Measurements from ENCODE around the gene TASOR.

TASOR gene

GRCh38 chr3:56689303-56689702 is 6.2 kb upstream of the TASOR start:
- no peak for DNase-seq (ENCODE audit: extremely low read depth in 1 of 2, low read depth in 1 of 2)

DNA sequence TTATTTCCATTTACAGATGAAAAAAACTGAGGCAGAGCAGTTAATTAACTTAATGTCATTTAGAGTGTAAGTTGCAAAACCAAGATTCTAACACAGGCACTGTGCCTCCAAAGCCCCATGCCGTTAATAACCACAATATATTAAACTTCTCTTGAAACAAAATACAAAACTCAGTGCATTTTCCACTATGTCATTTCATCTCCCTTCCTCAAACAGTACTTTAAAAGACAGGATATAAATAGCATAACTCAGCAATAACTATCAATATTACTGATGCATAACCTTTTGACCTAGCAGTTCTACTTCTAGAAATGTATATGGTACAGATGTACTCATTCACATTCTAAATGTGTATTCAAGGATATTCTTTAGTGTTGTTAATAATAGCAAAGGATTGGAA is 5.1 kb upstream of the TASOR start:
- no peak for DNase-seq (ENCODE audit: extremely low read depth in 1 of 2, low read depth in 1 of 2)

DNA sequence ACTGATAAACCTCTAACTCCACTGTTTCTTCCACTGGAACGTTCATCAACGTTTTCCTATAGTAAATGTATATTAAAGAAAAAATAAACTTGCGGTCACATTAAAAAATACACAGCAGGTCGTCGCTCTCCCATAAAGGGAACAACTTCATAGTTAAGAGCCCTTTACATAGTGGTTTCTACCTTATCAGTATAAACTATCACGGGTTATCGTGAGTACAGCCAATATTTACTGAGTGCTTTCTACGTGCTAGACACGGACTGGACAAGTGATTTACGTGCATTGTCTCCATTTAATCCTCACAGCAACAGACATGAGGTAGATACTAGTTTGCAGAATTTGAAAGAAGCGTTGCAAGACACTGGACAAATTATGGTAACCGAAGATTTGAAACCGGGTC is 964 bp upstream of the TASOR start:
- no peak for DNase-seq (ENCODE audit: extremely low read depth in 1 of 2, low read depth in 1 of 2)

GRCh38 chr3:56682462-56683121 is 473 bp downstream of the TASOR start:
- peak; percentile 42 to 64 for DNase-seq (ENCODE audit: extremely low read depth in 1 of 2, low read depth in 1 of 2)

- DNase-seq (ENCODE audit: extremely low read depth in 1 of 2, low read depth in 1 of 2) = no peak
These were observed 1.0 kb downstream of the TASOR start for GRCh38 chr3:56681984-56682461.

GRCh38 chr3:56680054-56680580 is 2.9 kb downstream of the TASOR start:
- DNase-seq (ENCODE audit: extremely low read depth in 1 of 2, low read depth in 1 of 2) = no peak

- DNase-seq (ENCODE audit: extremely low read depth in 1 of 2, low read depth in 1 of 2) = no peak
These were observed 5.8 kb downstream of the TASOR start for GRCh38 chr3:56677286-56677685.

- DNase-seq (ENCODE audit: extremely low read depth in 1 of 2, low read depth in 1 of 2) = no peak
These were observed 9.1 kb downstream of the TASOR start for GRCh38 chr3:56673781-56674457.

DNA sequence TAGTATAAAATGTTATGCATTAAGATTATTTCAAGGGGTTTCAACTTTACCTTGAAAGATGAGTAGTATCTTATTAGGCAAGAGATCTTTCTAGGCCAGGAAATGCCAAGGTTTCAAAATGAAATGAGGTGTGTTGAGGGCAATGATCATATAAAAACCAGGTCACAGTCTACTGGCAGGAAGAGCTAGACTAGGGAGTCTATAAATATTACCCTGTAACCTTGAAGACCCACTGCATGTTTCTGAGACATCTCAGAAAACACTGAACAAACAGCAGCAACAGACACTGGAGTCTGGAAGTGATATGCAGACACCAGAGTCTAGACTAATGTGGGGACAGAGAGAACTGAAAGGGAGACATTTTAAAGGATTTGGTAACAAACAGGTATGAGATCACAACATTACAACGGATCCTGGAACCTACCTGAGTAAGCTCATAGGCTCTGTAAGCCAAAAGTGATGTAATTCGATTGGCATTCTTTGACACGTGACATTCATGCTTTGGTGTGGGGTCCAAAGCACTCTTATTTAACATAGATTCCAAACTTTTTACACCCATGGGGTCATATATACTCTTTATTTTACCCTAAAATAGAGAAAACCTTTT is 15.0 kb downstream of the TASOR start:
- no peak for DNase-seq (ENCODE audit: extremely low read depth in 1 of 2, low read depth in 1 of 2)

- no peak for DNase-seq (ENCODE audit: extremely low read depth in 1 of 2, low read depth in 1 of 2)
These were observed 18.2 kb downstream of the TASOR start for GRCh38 chr3:56664823-56665222.

DNA sequence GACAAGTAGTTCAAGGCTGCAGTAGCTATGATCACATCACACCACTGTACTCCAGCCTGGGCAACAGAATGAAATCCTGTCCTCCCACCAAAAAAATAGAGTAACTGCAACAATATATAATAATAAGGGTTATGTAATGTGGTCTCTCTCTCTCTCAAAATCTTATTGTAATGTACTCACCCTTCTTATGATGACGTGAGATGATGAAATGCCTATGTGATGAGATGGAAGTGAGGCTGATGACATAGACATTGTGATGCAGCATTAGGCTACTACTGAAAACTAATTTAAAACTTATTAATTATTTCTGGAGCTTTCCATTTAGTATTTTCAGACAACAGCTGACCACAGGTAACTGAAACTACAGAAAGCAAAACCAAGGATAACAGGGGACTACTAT is 27.4 kb downstream of the TASOR start:
- DNase-seq (ENCODE audit: extremely low read depth in 1 of 2, low read depth in 1 of 2) = no peak

GRCh38 chr3:56654460-56654859 is 28.6 kb downstream of the TASOR start:
- no peak for DNase-seq (ENCODE audit: extremely low read depth in 1 of 2, low read depth in 1 of 2)

DNA sequence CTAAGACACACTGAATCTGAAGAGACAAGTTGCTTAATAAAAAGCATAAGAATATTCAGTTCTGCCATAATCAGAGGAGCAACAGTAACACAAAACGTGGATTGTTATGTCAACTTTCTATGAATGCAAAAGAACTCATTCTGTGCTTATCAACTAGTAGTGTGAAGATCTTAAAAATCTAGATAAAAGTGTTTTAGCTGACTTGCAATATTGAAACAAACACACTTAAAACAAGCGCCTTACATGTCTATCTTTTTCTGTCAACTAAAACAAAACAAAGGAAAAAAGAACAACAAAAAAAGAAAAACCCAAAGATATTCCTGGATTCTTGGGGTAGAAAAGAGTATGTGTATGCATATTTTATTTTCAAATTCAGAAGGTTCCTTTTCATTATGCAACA is 37.7 kb downstream of the TASOR start:
- DNase-seq (ENCODE audit: extremely low read depth in 1 of 2, low read depth in 1 of 2) = no peak

DNA sequence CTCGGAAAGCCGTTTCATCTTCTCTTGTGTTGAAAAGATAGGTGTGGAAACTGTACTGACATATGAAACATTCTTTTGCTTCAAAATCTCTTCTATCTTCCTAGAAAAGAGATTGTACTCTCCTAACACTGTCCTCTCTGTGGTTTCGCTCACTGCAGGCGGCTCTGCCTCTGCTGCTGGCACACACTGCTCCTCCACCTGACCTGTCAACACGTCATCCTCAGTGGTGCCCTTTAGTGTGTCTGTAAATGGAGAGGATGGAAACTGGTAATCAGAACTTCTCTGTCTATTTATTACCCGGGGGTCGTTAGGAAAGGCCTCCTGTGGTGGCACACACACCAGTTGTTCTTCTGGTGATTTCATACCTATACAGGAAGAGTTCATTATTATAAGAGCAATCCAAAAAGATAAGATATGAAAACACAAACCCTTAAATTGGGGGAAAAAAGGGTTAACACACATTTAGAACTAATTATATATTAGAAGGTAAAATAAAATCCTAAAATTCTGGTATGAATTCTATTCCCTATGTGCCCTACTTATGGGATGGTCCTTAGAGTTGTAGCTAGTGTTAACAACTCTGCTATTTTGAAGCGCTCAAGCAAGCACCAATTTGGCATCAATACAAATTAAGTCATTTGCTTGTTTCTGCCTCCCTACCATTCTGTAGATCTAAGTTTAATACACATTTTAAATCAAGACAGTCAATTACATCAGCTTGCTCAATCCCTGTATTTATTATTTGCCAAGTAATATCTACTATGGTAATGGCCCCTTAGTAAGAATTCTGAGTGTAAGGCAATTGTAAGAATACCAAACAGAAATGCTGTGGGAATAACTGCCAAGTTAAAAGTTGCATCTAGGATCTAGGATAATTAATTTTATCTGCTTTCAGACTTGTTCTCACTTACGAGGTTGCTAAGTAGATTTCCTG is 49.2 kb downstream of the TASOR start:
- no peak for DNase-seq (ENCODE audit: extremely low read depth in 1 of 2, low read depth in 1 of 2)
